SK-N-SH treated with all-trans-retinoic acid at 6 μM for 48 hours (cell line): Measurements from ENCODE around the gene PCDH15.

Experiments
- ESRRG ChIP-seq: fragments of 250-450 bp; sonication (Bioruptor Pico); IDR thresholded peaks from 2 replicates; pipeline ENCODE4 v1.6.1; 2021; ENCODE audit warnings: mild to moderate bottlenecking
- TSHZ2 ChIP-seq: fragments of 250-450 bp; sonication (Bioruptor Pico); IDR thresholded peaks from 2 replicates; pipeline ENCODE4 v1.5.0; 2020; ENCODE audit warnings: mild to moderate bottlenecking, moderate library complexity
- ZFP30 ChIP-seq: fragments of 450-650 bp; formaldehyde crosslinking; IDR thresholded peaks from 2 replicates; pipeline ENCODE4 v1.5.0; 2022; ENCODE audit warnings: mild to moderate bottlenecking, moderate library complexity

GRCh38 chr10:54063514-54063913 lies 737.5 kb downstream of the PCDH15 start:
- TF ChIP-seq TSHZ2 (no peak), ESRRG (no peak), ZFP30 (CRISPR knock-in tag) (no peak)
